Measurements from ENCODE around the gene CD81. TPM values are rescaled to one million over a fixed set of nuclear protein-coding genes. Genes with fewer than 3 reads are reported as not detected.

The CD81 gene
- total RNA-seq (2021) = 237 to 244 TPM (median 241 TPM) in 3 replicates
- Bru-seq, nascent RNA = percentile 65 among the genes with signal in this experiment
- long read RNA-seq, experiment 1, transcript CD81-201 (8 exons, 1,520 nt) = major isoform, 659 of 714 reads
- long read RNA-seq, experiment 1, transcript CD81-204 (5 exons, 940 nt) = minor isoform, 8 of 714 reads
- long read RNA-seq, experiment 1, transcript CD81-207 (6 exons, 890 nt) = minor isoform, 6 of 714 reads
- long read RNA-seq, experiment 1, partial matches to known transcripts = 24 of 714 reads
- long read RNA-seq, experiment 1, other reads (novel, unspliced or antisense) = 15 of 714 reads
- long read RNA-seq, experiment 2, transcript CD81-201 (8 exons, 1,520 nt) = major isoform, 334 of 471 reads
- long read RNA-seq, experiment 2, transcript CD81-204 (5 exons, 940 nt) = minor isoform, 7 of 471 reads
- long read RNA-seq, experiment 2, transcript CD81-207 (6 exons, 890 nt) = minor isoform, 12 of 471 reads
- long read RNA-seq, experiment 2, transcript CD81-206 (2 exons, 898 nt) = minor isoform, 5 of 471 reads
- long read RNA-seq, experiment 2, partial matches to known transcripts = 56 of 471 reads
- long read RNA-seq, experiment 2, other reads (novel, unspliced or antisense) = 57 of 471 reads
- long read RNA-seq, experiment 3, partial matches to known transcripts = 2 of 2 reads
- long read RNA-seq, experiment 3, other reads (novel, unspliced or antisense) = 0 of 2 reads

GRCh38 chr11:2376751-2377451 is at the start of gene CD81:
Gene CD81, plus strand, starts transcription at chr11:2377310. Its CDS starts 240 bp downstream, at chr11:2377550.
- peaks cover 3% of the 10 kb centered on the region; the same call in 1 of the 2 replicates for H3K36me3 Mint-ChIP-seq
- peaks cover 10% of the 10 kb centered on the region for H3K27me3 Mint-ChIP-seq (ENCODE audit: low read depth)
- peaks cover 18% of the 10 kb centered on the region for H3K4me1 Mint-ChIP-seq
- peak within 1 kb of the TSS; percentile 87 for H3K4me3 Mint-ChIP-seq
- DNase-seq (ENCODE audit: low spot score) = peak; percentile 53
- H3K9me3 Mint-ChIP-seq = no peaks in the 10 kb centered on the region
- ATAC-seq = peak; percentile 84
- POLR2A ChIA-PET = interaction anchor here (0.5 to 1.6 kb wide), 5 partner anchors 24 to 397 kb away, joined by 3 to 7 read pairs (median 3); partner anchors contain the start of gene TSSC4
- TF ChIP-seq ZNF416 (CRISPR knock-in tag; IDR thresholded peaks at IDR 0.05) = no peak
- TF ChIP-seq MYBL2 (CRISPR knock-in tag; IDR thresholded peaks at IDR 0.05) = 0 out of 2 replicates have a peak, but pooled peaks have one; percentile 24
- TF ChIP-seq HMGXB4 (CRISPR knock-in tag; IDR thresholded peaks at IDR 0.05) = 0 out of 2 replicates have a peak, but pooled peaks have one; percentile 38
- 0 out of 2 replicates have a peak, but pooled peaks have one; percentile 41 for TF ChIP-seq FOXP1 (CRISPR knock-in tag; IDR thresholded peaks at IDR 0.05; ENCODE audit: borderline replicate concordance)
- TF ChIP-seq ZNF532 (CRISPR knock-in tag; IDR thresholded peaks at IDR 0.05; ENCODE audit: borderline replicate concordance) = no peak
- 0 out of 2 replicates have a peak, but pooled peaks have one; percentile 11 for TF ChIP-seq SP1 (CRISPR knock-in tag; conservative IDR thresholded peaks at IDR 0.05)
- no peak within 1 kb of the TSS; the same call in 1 of the 2 replicates for H3K27ac Mint-ChIP-seq
- CTCF ChIA-PET = interaction anchor here (0.9 to 2.8 kb wide), 8 partner anchors 11 to 220 kb away, joined by 3 to 27 read pairs (median 4); partner anchors contain the start of gene TSSC4

- Mint-ChIP-seq H3K27me3 (ENCODE audit: low read depth) (peaks cover 32% of the 10 kb centered on the region), H3K36me3 (peaks cover 20% of the 10 kb centered on the region), H3K27ac (no peak overlapping the region), H3K4me3 (no peak overlapping the region), H3K4me1 (no peaks in the 10 kb centered on the region), H3K9me3 (peaks cover 22% of the 10 kb centered on the region)
- TF ChIP-seq FOXJ3 (CRISPR knock-in tag; IDR thresholded peaks at IDR 0.05; ENCODE audit: borderline replicate concordance) = no peak
- peak; percentile 50; the same call in 1 of the 2 replicates for TF ChIP-seq PRDM15 (CRISPR knock-in tag; IDR thresholded peaks at IDR 0.05)
- no peak for TF ChIP-seq ATF3 (CRISPR knock-in tag; conservative IDR thresholded peaks at IDR 0.05)
- no peak for TF ChIP-seq USF2 (CRISPR knock-in tag; IDR thresholded peaks at IDR 0.05)
- TF ChIP-seq ARID4B (CRISPR knock-in tag; IDR thresholded peaks at IDR 0.05; ENCODE audit: borderline replicate concordance) = no peak
- no peak for ATAC-seq
- ChIA-PET CTCF (interaction anchor here (1.6 kb wide), 1 partner anchor 92 kb away, joined by 4 read pairs; no protein-coding TSS in a partner anchor), POLR2A (no interaction called here)
- DNase-seq (ENCODE audit: low spot score) = no peak
These were observed 49.1 kb upstream of the CD81 start for GRCh38 chr11:2328021-2328420.

Measured in WTC11 (cell line).